ENCODE measurements around the gene RBM33.

GRCh38 chr7:155653803-155654202 lies 9.3 kb downstream of the RBM33 start:
- no peak for TF ChIP-seq EZH2 (IDR thresholded peaks at IDR 0.05; ENCODE audit: insufficient read depth, poor library complexity, severe bottlenecking)
- TF ChIP-seq EZH2phosphoT487 (IDR thresholded peaks at IDR 0.05; ENCODE audit: insufficient read depth, low read depth), result no peak
